ENCODE data around the gene IRS4.

The IRS4 gene

DNA sequence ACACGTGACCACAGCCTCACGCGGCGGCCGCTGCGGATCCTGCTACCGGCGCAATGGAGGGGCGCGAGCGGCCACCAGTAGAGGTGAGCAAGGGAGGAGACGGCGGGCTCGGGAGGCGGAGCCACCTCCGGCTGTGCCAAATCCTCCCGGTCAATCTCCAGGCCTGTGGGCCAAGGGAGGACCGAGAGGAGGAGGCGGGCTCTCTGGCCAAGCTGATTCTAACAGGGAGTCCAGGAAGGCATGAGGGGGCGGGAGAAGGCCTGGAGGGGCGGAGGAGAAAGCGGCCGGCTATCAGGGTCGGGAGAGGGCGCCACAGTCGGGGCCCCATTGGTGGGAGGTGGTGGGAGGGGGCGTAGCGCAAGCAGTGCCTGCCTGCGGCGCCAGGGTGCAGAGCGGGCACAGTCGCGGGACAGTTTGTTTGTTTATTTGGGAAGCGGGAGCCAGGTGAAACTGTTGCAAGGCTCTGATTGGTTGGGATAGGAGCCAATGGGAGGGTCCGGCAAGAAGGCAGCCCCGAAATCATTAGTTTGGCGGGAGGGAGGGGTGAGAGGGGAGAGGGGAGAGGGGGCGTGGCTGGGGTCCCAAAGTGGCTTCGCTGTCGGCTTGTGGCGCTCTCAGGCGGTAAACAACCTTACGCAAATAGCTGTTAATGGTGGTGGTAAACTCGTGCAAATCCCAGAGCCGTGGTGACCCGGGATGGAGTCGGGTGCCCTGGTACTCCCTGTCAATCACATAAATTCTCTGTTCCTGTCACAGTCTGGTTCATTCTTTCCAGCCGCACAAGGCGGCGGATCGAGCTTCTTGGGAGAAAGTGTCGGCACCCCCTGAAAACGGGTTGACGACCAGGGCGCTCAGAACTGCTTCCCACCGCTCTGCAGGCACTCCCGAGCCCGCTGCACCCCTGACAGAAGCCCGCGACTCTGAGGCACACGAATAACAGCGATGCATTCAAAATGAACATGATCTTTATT, at the start of gene IRS4:
Gene IRS4, minus strand, starts transcription at position 55 of the 971 bp plus-strand sequence.
- no peak for DNase-seq

- no peak for DNase-seq
These were observed 36.2 kb upstream of the IRS4 start for GRCh38 chrX:108772549-108772948.

DNA sequence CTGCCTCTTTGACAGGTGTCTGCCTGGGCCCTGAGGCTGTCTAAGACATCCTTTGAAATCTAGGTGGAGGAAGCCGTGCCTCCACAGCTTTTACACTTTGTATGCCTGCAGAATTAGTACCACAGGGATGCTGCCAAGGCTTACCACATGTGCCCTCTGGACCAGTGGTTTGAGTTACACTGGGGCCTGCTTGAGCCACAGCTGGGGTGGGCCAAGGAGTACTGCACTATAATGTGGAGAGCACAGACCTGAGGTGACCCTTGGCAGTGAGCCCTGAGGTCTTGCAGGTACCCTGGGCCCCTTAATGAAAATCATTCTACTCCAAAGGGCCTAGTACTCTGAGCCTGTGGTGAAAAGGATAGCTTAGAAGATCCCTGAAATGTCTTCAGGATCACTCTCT, 27.2 kb upstream of the IRS4 start:
- no peak for DNase-seq

DNA sequence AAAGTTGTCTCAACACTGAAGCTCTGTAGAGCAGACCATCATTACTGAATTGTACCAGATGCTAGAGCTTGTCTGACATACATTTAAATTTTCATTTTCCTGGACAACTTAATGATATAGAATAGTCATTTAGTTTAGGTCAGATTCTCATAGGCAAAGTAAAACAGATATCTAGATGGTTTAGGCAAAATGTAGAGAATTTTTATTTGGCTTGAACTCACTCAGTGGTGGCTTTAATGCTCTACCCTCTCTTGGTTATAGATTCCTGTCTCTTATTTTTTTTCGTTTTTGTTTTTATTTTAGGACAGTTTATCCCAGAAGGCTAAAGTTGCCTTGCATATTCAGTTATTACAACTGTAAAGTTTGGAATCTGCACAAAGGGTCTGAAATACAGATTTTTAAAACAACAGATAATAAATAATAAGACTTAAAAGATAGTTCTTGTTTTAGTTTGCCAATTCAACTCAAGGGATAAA, 4.0 kb upstream of the IRS4 start:
- no peak for DNase-seq

DNA sequence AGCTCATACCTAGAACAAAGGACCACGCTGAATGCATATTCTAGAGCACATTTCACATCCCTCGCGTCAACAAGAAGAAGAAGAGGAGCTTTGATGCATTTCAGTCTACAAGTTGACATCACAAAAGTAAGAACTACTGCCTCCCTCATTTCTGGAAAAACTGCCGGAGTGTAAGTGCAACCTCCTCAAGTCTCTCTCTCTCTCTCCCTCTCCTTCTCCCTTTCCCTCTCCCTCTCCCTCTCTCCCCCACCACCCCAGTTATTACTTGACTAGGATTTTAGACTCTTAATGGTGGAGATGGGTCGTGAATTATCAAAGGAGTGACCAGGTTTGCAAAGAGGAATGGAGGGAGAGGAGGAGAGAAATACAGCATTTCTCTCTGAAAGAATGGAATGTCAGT, 1.4 kb upstream of the IRS4 start:
- DNase-seq: no peak

- no peak for DNase-seq
These were observed 469 bp downstream of the IRS4 start for GRCh38 chrX:108735679-108736508.

DNA sequence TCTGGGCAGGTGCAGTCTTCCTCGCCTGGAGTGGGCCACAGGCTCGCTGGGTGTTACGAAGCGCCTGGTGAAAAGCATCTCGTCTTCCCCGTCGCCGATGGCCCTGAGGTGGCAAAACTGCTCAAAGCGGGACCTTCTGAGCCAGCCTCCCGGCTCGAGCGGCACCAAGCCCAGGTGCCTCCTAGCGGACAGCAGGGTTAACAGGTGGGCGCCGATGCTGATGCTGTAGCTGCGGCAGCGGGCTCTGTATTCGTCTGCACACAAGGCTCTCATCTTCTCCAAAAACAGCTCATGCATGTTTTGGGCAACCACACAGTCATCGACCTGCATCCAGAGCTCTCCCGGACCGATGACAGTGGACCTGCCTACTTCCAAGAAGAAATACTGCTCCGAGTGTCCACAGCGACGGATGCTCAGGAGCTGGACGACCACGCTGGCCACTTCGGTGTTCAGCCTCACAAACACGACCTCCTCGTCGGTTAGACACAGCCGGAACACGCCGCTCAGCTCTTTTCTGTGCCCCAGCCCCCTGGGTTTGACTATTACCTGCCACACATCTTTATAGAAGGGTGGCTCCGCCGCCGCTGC, 1.2 kb downstream of the IRS4 start:
- DNase-seq: no peak

DNA sequence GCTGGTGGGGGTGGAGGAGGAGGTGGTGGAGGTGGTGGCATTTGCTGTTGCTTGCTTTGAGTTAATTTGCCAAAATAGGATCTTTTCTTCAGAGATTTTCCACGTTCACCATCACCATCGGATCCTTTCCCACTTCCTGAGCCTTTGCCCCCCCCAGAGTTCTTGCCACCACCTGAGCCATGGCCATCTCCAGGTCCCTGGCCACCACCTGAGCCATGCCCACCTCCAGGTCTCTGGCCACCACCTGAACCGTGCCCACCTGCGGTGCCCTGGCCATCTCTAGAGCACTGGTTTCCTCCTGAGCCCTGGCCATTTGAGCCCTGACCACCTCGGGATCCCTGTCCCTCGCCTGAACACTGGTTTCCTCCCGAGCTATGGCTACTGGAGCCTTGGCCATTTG, 1.9 kb downstream of the IRS4 start:
- no peak for DNase-seq

DNA sequence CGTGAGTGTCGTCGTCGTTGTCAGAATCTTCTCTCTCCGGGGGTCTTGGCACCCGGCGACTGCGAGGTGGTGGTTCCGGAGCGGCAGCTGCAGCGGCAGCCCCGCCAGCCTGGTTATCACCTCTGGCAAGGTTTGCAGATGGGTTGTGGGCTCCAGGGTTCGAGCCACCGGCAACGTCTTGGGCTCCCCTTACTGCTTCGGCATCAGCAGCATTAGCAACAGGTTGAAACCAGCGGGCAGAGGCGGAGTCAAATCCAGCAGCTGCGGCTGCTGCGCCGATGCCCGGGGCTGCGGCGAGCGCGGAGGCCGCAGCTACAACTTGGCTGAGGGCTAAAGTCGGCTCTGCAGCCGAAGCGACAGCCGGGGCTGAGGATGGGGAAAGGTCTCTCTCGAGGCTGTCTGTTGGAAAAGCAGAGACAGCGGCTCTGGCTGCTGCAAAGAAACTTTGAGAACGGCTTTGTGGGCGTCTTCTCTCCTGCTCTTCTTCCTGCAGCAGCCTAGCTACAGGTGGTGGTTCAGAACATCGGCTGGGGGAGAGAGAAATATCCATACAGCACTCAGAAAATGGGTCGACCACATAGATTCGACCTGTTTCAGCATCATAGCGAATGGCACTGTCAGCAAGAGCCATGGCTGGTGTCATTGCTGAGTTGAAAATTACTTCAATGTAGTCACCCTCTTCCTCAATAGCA, 3.6 kb downstream of the IRS4 start:
- no peak for DNase-seq

DNA sequence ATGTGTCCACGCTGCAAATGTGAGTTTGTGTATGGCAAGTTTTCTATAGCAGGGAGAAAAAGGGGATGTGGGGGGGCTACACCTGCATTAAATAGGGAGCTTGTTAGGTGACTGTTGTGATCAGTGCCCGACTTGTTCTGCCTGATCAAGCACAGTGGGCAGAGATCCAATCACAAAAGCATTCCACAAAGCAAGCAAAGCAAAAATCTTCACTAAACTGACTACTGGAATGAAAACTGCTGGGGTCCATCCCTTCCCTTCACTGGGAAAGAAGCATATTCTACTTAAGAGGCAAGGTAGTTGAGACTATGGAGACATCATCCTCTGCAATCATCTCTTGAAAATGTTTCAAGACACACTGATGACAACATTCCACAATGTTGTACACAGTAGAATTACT, 5.2 kb downstream of the IRS4 start:
- DNase-seq: no peak

GRCh38 chrX:108726748-108727147, 9.6 kb downstream of the IRS4 start:
- no peak for DNase-seq

DNA sequence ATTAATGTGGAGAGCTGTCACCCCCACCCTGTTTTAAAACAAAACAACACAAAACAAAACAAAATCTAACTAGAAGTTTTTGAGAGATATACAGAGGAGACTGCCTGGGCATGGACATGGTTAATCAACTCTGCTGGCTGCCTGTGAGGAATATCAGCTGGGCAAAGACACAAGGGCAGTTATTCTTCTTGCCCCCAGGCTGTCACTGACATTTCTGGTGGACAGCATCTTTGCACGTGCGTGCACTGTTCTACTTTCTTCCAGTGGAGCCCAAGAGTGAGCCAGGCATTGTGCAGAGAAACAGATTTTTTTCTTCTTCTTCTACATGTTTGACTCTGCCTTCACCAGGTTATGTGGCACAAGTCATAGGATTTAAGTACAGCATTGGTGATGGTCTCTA, 13.8 kb downstream of the IRS4 start:
- DNase-seq: no peak

DNA sequence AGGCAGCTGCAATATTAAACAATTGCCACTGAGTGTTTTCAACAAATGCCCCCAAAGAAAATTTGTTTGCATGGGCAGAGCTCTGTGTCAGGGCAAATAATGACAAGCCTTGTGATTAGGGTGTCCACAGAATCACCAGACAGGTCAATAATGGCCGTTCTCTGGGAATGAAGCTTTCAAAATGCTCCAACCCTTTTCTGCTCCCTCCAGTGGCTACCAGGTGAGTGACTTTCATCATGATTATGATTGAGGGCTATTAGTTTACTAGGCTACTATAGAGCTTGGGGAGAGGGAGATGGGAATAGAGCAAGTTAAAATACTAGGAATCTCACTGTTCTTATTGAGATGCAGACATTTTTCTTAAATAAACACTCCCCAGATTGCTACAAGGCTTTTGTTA, 23.5 kb downstream of the IRS4 start:
- no peak for DNase-seq

GRCh38 chrX:108704839-108705238, 31.5 kb downstream of the IRS4 start:
- no peak for DNase-seq

GRCh38 chrX:108702530-108702929, 33.8 kb downstream of the IRS4 start:
- no peak for DNase-seq

DNA sequence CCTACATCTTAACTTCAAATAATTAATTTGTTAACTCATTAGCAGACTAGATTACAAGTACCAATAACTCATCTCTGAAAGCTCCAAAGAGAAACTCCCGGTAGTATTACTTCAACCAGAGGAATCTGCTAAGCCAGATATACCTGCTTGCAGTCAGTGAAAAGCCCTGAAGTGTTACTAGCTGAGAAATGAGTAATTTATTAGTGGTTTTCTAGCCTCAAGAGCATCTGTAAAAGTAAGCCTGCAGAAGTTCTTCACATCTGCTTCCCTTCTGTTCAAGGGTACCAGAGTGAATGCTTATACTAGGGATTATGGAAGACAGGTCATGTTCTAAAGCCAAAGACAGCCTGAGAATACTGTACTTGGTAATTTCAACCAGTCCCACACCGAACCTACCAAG, 34.7 kb downstream of the IRS4 start:
- DNase-seq: no peak

DNA sequence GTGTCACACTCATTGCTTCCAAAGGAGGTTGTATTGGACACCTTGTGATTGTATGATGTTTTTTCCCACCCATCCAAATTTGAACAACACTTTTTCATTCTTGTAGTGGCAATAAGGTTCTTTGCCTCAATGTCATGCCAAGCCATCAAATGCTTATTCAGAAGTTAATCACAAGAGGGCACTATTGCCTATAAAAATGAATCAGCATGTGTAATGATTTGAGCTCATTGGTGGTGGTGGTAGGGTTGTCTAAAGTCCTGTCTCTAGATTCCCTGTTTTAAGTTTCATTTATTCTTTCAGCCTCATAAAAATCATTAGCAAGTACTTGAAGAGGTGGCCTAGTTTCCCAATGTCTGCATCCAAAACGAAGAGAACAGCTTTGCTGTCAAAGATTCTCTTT, 37.0 kb downstream of the IRS4 start:
- DNase-seq: no peak

- no peak for DNase-seq
These were observed 39.7 kb downstream of the IRS4 start for GRCh38 chrX:108696690-108697089.
